Measurements from ENCODE around the gene NUDT14.

GRCh38 chr14:105178868-105179140, 2.3 kb downstream of the NUDT14 start:
- TF ChIP-seq TCF7L2 (IDR thresholded peaks at IDR 0.05; ENCODE audit: low read depth, low read length): no peak
- no peak for TF ChIP-seq REST (IDR thresholded peaks at IDR 0.05; ENCODE audit: insufficient read depth in 1 of 2, low read depth in 2 of 2, low read length in 1 of 2)
- no peak for TF ChIP-seq CTCF (IDR thresholded peaks at IDR 0.05)
